ENCODE results near the gene MAN1A1.
"Not testable (repeated sequence)": the region's sequence is repeated elsewhere in the genome, so short reads cannot be mapped to it uniquely, and the experiment has no call there.

The MAN1A1 gene

DNA sequence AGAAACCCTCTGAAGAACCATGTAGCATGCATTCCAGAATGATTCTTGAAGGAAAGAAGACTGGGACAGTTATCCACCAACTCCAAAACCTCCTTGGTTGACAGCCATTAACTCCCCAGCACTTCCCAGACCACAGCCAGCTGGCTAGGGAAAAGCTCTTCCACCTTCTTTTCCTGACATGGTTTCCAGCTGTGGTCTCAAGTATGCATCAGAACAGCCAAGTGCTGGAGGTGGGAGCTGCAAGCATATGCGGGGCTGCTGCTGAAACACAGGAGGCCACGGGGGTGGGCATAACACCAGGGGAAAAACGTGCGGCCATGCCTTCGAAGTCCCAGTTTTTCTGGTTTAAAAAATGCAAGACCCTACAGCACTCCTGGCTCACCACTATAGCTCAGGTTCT is 163.1 kb downstream of the MAN1A1 start:
- no peak for DNase-seq

DNA sequence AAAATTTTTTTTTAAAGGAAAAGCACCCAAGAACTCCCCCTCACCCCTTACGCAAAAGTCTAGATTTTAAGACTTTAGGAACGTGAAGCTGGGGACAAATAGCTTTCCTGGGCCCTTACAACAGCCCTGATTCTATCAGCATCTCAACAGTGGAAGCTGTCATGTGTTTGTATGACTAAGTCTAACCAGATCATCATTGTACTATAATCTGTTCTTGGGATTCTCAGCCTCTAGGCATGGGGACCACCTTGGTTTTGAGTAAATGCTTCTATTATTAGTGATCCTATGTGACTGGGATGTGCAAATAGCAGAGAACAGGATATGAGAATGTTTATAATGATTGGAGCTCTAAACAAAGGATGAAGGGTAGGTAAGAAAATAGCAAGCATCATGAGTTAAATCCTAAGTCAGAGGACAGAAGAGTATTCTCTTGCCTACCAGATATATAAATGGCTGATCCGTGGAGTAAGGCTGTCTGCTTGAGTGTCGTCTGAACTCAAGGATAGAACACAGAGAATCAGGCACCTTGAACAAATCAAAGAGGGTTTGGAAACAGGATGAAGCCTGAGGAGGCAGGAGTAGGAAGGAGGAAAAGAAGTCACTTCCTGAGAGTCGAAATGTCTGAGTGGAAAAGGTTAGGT is 165.4 kb downstream of the MAN1A1 start:
- DNase-seq, result no peak

DNA sequence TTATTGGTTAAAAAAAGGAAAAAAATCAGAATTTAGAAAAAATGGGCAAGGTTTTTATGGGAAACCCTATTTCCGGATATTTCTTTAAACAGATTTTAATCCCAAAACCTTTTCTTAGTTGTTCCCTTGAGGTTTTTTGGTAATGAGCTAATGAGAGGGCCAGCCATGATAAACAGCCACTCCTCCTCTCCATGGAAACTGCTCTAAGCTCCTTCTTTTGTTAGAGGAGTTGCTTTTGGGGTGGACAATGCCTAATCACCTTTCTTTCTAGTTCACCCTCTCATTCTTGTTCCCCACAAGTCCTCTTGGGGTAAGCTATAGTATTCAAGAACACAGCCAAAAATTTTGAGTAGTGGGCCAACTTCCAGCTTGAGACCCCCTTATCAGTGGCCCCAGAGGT is 166.1 kb downstream of the MAN1A1 start:
- no peak for DNase-seq

DNA sequence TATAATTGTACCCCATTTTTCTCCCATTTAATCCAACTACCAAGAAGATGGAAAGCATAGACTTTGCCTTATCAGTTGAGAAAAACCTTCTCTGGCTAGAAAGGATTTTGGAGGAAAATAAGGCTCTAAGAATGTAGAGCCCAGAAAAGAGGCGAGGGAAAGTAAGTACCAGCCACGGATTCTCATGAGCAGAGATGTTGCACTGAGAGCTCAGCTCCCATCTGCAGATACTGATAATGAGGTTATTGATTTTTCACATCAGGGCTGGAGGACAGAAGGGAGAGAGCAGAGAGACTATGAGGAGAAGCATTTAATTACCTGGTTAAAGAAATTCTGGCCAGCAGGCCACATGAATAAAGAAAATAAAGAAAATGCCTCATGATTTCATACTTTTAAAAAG is 166.7 kb downstream of the MAN1A1 start:
- DNase-seq, result no peak

DNA sequence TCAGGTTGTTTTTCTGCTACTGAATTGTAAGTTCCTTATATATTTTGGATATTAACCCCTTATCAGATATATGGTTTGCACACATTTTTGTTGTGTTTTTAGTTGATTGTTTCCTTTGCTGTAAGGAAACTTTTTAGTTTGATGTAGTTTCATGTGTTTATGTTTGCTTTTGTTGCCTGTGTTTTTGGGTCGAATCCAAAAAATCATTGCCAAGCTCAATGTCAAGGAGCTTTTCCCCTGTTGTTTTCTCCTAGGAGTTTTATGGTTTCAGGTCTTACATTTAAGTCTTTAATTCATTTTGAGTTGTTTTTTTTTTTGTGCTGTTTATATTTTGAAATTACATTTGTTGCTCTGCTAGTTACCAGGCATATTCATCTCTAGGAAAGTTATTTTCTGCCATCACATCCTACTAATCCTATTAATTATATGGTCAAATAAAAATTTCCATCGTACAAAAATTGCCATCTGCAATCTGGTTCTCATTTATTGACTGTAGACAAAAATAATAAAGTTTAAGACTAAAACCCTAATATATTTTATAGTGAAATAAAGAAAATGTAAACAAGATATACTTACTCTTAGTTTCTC is 167.3 kb downstream of the MAN1A1 start:
- DNase-seq, result no peak

DNA sequence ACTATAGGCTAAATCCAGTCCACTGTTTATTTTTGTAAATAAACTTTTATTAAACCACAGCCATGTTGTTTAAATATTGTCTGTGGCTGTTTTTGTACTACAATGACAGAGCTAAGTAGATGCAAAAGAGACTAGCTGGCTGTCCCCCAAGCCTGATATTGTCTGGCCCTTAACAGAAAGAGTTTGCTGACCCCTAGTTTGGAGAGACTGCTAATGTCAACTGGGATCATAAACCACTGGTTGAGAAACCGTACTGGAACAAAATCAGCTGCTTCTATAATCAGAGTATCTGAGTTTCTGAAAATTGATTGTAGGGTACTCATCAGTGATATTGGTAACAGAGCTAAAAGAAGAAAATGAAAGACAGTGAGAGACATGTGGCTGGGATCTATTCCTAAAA is 168.5 kb downstream of the MAN1A1 start:
- DNase-seq, result no peak

DNA sequence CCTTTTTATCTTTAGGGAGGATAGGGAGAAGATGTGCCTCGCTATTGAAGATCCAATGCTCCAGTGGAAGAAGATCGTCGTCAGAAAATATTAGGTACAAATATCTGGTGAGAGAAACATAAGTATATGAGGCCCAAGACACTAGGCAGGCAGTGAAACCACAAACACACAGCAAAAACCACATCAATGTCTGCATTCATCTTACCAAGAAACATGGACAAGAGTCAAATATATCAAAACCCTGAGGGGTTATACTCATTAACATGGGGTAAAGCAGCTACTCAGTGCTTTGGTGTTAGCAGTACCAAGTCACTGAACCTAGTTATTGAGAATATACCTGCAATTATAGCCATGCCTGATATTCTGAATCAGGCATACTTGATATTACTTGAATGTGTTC is 169.7 kb downstream of the MAN1A1 start:
- no peak for DNase-seq

DNA sequence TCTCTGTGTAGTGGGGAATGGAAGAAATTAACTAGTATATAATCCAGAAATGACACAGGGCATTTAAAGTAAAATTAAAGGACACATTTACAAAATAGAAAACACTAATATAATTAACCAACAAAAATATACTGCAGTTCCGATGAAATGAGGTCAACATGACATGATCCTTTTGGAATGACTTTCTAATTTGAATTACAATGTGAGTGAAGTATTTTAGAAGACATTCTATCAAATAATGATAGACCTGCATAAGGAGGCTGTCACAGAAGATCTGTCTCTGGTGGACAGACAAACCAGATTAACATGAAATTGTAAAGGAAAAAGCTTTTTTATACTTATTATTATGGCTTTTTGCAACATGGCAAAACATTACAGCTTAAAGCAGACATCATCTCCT is 170.5 kb downstream of the MAN1A1 start:
- no peak for DNase-seq

DNA sequence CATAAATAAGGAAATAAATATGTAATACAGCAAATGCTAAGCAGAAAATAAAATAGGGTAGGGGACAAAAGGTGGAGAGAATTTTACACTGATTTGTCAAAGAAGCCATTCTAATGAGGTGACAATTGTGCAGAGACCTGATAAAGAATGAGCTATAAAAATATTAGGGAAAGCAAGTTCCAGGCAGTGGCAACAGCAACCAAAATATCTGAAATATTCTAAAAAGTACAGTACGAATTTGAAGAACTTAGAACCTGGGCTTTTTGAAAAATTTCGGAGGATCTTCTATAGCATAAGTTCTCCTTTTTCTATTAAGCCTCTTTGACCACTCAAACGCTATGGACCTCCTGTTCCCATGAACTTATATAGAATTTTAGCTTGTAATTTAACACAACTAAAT is 173.1 kb downstream of the MAN1A1 start:
- no peak for DNase-seq

DNA sequence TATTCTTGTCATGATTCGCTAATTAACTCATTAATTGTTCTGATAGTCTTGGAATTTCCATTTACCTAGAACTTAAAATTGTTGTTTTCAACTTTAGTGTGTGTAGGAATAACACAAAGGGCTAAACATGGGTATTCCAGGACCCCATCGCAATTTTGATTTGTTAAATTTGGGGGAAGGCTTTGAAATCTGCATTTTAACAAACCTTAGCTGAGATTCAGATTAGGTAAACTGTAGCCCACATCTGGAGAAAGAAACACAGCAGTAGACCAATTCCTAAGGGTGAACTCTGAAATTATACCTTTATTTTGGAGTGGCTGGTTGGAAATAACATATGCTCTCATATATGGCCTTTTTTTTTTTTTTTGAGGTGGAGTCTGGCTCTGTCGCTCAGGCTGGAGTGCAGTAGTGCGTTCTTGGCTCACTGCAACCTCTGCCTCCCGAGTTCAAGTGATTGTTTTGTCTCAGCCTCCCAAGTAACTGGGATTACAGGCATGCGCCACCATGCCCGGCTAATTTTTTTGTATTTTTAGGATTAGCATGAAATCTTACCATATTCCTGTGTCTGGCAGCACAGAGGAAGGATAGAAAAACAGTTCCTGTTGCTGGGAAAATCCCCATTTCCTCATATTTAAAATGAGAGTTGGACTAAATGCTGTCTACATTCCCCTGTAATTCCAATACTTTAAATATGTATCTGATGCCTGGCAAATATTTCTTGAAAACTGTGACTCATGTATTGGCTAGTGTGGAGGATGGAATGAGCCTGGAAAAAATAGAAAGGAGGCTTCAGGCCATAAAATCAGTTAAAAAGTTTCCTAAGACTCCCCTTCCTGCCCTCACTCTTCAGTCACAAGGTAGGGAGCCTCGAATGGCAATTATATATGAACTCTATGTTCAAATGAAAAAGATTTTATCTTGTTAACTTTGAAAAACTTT is 174.4 kb downstream of the MAN1A1 start:
- DNase-seq, result no peak

DNA sequence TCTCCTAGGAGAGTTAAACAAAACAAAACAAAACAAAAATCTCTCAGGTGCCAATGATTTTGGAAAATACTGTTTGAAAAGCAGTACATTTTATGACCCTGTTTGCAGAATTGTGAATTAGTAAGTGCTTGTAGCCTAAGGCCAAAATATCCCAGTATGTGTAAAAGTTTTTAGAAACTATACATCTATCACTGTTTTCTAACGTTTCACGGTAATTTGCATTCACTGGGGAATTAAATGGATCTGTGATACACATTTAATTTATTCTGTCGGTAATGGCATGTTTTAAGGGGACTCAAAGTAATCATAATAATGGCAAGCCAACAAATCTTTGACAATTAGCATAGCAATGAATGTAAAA is 175.5 kb downstream of the MAN1A1 start:
- no peak for DNase-seq

DNA sequence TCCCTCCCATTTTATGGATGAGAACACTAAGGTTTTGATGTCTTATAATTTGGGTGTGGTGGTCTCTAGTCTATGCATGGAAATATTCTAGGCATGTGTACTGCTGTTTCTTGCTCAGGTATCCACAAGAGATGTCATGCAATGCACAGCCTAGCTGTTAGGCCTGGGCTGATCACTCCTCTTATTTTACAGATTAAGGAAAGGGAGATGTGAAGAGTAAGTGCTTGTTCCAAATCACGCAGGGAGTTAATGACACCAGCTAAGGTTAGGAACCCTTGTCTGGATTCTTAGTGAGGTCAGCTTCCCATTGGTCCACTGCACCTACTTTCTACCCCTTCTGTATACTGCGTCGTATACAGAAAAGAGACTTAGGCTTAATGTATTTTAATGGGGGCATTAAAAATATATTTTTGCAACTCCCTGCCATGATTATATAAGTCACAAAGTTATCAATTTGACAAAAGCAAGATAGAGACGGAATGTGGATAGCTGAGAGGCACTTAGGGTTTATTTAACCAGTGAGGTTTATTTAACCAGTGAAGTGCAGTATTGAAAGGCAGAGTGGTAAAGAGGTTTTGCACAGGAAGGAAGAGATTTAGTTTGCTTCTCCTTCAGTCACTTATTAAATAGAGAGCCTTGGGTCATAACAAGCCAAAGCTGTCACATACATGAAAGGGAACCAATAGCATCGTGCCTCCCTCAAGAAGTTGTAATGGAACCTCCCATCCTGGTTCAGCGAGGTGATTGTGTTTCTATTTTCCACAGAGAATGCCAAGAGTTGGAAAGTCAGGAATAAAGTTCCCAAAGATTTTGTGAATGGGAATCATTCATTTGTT is 176.1 kb downstream of the MAN1A1 start:
- DNase-seq, result no peak

DNA sequence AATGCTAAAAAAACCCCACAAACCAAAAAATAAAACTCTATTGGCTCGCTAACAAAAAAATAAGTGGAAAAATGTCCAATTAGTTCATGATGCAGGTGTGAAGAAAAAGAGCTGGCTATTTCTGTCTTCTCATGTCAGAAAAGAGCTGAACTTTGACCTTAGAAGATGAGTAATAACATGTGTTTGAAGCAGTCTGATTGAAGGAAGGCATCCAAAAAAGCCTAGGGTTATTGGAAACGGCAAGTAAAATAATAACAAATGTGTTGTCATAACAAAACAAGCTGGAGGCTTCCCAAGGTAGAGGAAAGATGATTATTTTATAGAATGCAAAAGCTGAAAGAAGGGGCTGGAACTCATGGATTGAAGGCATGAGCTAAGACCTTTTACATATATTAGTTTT is 176.7 kb downstream of the MAN1A1 start:
- DNase-seq, result no peak

DNA sequence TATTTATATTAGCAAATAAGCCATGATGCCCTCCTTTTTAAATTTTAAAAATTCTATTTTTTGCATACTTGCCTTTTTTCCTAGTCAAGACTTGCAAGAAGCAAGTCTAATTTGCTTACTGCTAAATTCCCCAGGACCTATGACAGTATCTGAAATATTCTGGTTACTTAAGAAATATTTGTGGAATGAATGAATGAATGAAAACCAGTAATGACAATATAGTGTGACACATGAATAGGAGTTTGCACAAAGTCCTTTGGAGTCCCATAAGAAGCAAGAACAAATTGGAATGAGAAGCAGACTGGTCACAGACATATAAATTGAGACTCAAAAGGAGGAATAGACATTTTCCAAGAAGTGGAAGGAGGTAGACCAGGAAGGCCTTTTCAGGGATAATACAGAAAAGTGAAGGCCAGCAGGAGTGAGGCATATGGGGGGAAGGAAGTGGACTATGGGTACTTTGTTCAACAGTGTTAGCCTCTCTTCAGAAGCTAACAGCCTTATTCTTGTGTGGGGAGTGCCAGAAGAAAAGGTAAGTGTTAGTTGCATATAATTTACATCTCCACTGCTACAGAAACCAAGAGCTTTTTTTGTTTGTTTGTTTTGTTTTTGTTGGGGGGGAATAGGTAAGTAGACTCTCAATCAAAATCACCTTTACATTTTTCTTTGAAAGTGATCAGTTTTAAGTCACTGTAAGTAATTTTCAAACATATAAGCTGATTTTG is 177.5 kb downstream of the MAN1A1 start:
- DNase-seq, result no peak

DNA sequence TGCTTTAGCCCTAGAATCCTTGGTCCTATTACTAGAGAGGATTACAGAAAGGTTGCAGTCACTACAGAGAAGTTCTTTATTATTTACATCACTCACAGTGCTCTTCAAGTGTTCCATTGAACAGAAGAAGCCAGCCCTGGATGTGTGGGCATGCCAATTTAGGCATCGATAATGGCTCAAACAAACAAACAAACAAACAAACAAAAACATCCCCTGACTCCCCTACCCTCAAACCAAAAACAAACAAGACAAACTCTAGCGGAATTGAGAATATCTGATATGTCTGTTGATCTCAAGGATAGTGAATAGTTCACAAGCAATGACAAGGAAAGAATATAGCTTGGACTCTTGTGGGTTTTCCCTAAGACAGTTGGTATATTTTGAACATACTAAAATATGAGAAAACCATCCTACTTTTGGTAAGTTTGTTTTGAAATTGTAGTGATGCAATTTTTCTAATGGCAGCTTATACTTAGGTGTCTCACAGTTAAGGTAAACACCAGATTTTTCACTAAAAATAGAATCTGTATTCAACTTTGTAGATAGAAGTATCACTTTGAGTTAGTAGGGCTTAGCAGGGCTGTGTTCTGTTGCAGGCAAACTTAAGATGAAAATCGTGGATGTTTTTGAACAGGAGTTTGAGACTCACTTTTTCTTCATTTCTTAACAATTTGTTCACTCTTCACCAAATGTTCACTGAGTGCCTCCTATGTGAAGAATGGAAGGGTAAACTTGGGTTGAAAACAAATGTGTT is 178.3 kb downstream of the MAN1A1 start:
- no peak for DNase-seq

DNA sequence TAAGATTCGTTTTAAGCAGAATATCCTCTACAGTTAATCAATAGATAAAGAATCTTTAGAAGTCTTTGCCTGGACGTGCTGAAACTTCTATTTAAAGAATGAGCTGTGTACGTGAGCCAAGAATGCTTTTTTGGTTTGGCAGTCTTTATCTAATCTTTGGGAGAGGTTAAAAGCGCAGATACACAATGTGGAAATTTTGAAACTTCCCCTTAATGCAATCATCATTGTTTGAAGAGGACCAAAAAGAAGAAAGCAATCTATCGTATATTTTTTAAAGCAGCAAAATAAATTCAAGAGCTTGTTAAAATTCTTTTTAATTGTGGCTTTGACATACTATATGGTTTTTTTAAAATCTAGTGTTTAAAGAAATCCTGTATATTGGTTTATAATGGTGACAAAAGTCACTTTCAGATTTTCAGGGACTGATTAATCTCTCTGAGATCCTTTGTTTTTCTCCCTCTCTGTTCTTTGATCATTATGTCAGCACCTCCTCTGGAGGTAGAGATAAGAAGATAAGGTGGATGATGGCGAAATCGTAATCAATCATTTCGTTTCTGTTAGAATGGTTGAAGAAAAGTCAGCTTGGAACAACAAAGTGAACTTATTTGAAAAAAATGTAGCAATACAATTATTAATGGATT is 179.0 kb downstream of the MAN1A1 start:
- DNase-seq, result no peak

DNA sequence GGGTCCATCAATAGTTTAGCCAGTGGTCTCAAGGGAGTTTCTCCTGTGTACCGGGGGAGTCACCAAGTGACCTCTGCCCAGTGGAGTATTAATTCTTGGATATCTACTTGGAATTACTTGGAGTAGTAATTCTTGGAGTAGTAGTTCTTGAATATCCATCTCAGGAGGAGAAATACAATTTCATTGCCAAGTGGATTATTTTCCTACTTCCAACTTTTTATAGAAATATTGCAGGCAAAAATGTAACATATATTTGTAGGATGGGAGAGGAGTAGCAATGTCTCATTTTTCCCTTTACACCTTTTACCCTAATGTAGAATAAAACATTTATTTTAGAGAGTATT is 179.5 kb downstream of the MAN1A1 start:
- DNase-seq, result no peak

DNA sequence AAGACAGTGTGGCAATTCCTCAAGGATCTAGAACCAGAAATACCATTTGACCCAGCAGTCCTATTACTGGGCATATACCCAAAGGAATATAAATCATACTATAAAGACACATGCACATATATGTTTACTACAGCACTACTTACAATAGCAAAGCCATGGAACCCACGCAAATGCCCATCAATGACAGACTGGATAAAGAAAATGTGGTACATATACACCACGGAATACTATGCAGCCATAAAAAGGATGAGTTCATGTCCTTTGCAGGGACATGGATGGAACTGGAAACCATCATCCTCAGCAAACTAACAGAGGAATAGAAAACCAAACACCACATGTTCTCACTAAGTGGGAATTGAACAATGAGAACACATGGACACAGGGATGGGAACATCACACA is 180.2 kb downstream of the MAN1A1 start:
- DNase-seq, result not testable (repeated sequence)

DNA sequence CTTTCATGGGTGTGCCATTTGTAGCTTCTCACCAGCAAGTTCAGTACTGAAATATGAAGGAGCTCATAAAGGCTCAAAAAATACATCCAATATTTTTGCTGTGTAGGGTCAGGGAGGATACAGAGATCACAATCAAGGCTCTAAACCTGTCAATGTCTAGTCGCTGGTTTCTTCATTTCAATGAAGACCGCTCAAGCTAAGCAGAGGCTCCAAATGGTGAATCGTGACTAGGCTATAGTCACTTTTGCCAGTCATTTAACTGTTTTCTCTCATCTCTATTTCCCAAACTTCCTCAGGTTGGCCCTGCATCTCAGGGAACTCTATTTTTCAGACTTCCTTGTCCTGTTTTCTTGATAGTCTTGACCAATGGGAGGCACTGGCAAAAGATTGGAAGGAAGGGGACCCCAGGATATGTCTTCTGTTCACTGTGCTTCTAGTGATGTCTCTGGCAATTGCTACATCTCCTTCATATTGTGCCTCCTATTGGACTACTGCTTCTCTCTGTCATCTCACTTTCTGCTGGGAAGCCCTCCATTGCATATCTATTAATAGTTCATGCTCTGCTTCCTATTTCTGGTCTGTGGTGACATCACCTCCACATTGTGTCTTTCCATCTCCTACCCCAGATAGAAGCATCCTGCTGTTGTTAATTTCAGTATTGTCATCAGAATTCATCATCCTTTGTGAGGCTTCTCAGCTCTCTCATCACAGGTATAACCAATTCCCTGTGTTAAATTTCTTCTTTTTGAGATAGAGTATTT is 183.4 kb downstream of the MAN1A1 start:
- DNase-seq, result no peak

DNA sequence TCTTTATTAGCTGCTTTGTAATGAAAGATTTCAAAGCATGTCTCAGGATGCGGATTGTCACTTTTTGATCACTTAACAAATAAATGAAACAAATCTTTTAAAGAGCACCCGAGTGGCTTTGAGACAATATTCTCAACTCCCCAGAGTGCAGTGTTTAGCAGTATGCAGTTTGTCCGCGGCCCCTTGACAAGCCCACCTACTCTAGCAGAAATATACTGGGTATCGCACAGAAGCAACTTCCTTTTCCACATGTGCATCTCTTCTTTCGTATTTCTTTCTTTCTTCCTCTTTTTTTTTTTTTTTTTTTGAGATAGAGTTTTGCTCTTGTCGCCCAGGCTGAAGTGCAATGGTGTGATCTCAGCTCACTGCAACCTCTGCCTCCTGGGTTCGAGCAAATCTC is 186.6 kb downstream of the MAN1A1 start:
- no peak for DNase-seq

Data from NCI-H524 treated with DMSO at 0.1 percent for 48 hours (cell line).